H1 (cell line): Measurements from ENCODE around the gene AIPL1.

Experiments used
- CEBPB ChIP-seq: IDR thresholded peaks from 2 replicates; pipeline ENCODE4 v1.6.1; 2012; ENCODE audit warnings: low read depth, low read length
- POLR2A ChIP-seq, 2 experiments: IDR thresholded peaks; 1 replicate in 1 of 2; 2 replicates in 1 of 2; pipeline ENCODE4 v1.6.1; 2011; ENCODE audit warnings: low read depth in 2 of 2, low read length in 2 of 2, mild to moderate bottlenecking in 2 of 2; ENCODE audit errors: control extremely low read depth in 1 of 2
- TF ChIP-seq, protein P1 (sequence below), 3 experiments: IDR thresholded peaks; 1 replicate in 2 of 3; 2 replicates in 1 of 3; pipeline versions ENCODE4 v1.5.1 to v1.6.1; 2011; ENCODE audit warnings: low read length in 3 of 3, mild to moderate bottlenecking in 3 of 3, inconsistent platforms in 2 of 3, low read depth in 1 of 3, moderate library complexity in 1 of 3; ENCODE audit not compliant: insufficient read depth in 1 of 3; ENCODE audit errors: control extremely low read depth in 1 of 3
- TF ChIP-seq, protein P2 (sequence below): IDR thresholded peaks from 2 replicates; pipeline ENCODE4 v1.6.1; 2012; ENCODE audit warnings: inconsistent platforms
- TF ChIP-seq, protein P3 (sequence below): IDR thresholded peaks from 2 replicates; pipeline ENCODE4 v1.6.1; 2012; ENCODE audit warnings: low read length, inconsistent platforms

DNA sequence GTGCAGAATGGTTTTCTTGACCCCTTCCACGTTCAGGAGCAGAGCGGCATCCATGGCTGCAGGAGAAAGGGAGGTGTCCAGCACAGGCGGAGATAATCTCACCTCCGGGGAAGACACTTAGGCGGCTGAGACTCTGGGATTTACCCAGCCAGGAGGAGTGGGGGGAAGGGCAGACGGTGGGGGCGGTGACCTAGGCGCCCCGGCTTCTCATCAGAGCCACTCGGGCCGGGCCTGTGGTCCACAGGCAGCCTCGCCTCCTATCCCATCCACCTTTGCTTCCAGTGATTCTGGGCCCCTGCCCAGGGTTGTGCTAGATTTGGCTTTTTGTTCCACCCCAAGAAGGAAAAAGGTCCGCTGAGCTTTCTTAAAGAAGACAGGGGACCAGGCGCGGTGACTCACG lies at the start of gene AIPL1:
- TF ChIP-seq POLR2A (IDR thresholded peaks at IDR 0.05; ENCODE audit: control extremely low read depth in 1 of 2, low read depth in 2 of 2, low read length in 2 of 2) (no peak), CEBPB (no peak)
- TF ChIP-seq, protein P1, sequence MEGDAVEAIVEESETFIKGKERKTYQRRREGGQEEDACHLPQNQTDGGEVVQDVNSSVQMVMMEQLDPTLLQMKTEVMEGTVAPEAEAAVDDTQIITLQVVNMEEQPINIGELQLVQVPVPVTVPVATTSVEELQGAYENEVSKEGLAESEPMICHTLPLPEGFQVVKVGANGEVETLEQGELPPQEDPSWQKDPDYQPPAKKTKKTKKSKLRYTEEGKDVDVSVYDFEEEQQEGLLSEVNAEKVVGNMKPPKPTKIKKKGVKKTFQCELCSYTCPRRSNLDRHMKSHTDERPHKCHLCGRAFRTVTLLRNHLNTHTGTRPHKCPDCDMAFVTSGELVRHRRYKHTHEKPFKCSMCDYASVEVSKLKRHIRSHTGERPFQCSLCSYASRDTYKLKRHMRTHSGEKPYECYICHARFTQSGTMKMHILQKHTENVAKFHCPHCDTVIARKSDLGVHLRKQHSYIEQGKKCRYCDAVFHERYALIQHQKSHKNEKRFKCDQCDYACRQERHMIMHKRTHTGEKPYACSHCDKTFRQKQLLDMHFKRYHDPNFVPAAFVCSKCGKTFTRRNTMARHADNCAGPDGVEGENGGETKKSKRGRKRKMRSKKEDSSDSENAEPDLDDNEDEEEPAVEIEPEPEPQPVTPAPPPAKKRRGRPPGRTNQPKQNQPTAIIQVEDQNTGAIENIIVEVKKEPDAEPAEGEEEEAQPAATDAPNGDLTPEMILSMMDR (IDR thresholded peaks at IDR 0.05; ENCODE audit: control extremely low read depth in 1 of 3, insufficient read depth in 1 of 3, low read depth in 1 of 3, low read length in 3 of 3) = no peak
- TF ChIP-seq, protein P2, sequence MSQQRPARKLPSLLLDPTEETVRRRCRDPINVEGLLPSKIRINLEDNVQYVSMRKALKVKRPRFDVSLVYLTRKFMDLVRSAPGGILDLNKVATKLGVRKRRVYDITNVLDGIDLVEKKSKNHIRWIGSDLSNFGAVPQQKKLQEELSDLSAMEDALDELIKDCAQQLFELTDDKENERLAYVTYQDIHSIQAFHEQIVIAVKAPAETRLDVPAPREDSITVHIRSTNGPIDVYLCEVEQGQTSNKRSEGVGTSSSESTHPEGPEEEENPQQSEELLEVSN = no peak
- TF ChIP-seq, protein P3, sequence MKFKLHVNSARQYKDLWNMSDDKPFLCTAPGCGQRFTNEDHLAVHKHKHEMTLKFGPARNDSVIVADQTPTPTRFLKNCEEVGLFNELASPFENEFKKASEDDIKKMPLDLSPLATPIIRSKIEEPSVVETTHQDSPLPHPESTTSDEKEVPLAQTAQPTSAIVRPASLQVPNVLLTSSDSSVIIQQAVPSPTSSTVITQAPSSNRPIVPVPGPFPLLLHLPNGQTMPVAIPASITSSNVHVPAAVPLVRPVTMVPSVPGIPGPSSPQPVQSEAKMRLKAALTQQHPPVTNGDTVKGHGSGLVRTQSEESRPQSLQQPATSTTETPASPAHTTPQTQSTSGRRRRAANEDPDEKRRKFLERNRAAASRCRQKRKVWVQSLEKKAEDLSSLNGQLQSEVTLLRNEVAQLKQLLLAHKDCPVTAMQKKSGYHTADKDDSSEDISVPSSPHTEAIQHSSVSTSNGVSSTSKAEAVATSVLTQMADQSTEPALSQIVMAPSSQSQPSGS = no peak
